ENCODE results near the gene TCF12. TPM values are rescaled to one million over a fixed set of nuclear protein-coding genes. Genes with fewer than 3 reads are reported as not detected.

TCF12 gene
- total and polyA plus RNA-seq, 2 of the 8 experiments (the other 6 are each of a cell fraction or from before 2014, with no cell fraction given) = 85.8 to 101 TPM

- no peak for TF ChIP-seq E2F6 (IDR thresholded peaks at IDR 0.05)
- no peak for TF ChIP-seq SP1 (IDR thresholded peaks at IDR 0.05; ENCODE audit: low read depth, low read length)
- TF ChIP-seq TAF1 (IDR thresholded peaks at IDR 0.05; ENCODE audit: low read depth, low read length) = no peak
- no peak for TF ChIP-seq RFX5 (IDR thresholded peaks at IDR 0.05; ENCODE audit: borderline replicate concordance, low read depth, low read length)
- TF ChIP-seq TBP (IDR thresholded peaks at IDR 0.05; ENCODE audit: low read depth, low read length) = no peak
- TF ChIP-seq YY1 (IDR thresholded peaks at IDR 0.05; ENCODE audit: low read depth, low read length) = no peak
- no peak for TF ChIP-seq CBX8 (IDR thresholded peaks at IDR 0.05; ENCODE audit: borderline replicate concordance, low read depth, low read length)
- TF ChIP-seq SRF (IDR thresholded peaks at IDR 0.05; ENCODE audit: low read depth, low read length) = no peak
- no peak for TF ChIP-seq SIX5 (IDR thresholded peaks at IDR 0.05; ENCODE audit: low read depth, low read length)
Measured at GRCh38 chr15:57256939-57257338, 338.5 kb downstream of the TCF12 start (continued).
